Activated gamma-delta T cell treated with anti-CD3 and anti-CD28 coated beads, Interleukin-2, amount 50 U/mL, for 16 hours (primary cell): Measurements from ENCODE around the gene BSND.

Source experiments
- DNase-seq: peaks from one replicate; pipeline ENCODE4 v3.0.0-alpha.2; 2020; ENCODE audit warnings: low read depth

BSND gene

DNA sequence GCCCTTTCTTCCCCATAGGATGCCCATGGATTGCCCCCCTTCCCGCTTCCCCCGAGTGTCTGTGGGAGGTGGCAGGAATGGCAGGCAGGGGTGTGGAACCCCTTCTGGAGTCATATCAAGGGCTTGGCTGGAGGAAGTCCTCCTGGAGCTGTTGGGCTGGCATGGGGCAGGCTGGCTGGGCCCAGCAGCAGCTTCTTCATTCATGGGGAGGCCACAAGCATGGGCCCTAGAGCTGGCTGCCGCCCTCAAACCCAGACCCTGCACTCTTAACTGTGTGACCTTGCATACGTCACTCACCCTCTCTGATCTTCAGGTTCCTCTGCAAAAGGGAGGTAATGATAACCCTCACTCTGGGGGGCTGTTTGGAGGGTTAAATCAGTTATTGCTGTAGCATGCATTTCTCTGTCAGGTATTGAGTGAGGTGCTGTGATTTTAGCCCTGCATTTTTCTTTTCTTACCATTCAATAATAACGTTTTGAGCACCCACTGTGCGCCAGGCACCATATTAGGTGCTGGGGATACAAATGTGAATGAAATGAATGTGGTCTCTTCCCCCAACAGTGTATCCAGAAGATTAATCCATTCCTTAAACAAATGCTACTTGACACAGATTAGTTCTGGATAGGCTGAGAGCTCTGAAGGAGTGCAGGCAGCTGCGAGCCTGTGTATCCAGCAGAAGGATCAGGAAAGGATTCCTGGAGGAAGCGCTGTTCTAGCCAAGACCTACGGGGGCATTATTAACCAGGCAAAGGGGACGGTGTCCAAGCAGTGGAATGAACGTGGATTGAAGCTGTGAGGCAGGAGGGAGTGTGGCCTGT is 49.9 kb downstream of the BSND start:
- DNase-seq, result no peak

GRCh38 chr1:55049271-55049913 is 50.7 kb downstream of the BSND start:
- no peak for DNase-seq

DNA sequence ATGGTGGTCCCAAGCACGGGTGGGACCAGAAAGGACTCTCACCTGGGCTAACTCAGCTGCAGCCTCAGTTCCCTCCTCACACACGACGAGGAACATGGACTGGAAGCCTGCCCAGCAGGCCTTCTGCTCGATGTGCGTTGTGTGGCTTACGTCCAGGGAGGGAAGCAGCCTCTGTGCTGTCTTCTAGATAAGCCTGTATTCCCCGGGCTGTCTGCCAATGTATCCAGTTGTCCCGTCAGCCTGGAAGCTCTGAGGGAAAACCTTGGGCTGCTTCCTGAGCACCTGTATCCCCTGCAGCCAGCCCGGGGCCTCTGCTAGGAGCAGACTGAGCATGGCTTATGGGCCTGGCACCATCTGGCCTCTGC is 51.2 kb downstream of the BSND start:
- no peak for DNase-seq

DNA sequence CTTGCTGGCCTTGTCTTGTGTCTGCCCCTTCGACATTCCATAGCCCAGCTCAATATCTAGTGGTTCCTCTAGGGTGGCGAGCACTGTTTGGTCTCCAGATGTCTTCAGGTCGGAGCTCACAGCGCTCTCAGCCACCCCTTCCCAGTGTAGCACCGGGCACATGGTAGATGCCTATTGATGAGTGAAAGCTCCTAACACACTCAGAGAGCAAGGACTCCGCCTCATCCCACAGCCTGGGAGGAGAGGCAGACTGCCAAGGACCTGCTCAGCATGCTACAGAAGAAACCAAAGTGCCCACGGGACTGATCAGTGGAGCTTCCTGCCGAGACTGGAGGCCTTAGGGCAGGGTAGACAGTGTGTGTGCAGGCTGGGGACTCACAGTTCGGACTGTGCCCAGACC is 51.5 kb downstream of the BSND start:
- DNase-seq, result no peak

DNA sequence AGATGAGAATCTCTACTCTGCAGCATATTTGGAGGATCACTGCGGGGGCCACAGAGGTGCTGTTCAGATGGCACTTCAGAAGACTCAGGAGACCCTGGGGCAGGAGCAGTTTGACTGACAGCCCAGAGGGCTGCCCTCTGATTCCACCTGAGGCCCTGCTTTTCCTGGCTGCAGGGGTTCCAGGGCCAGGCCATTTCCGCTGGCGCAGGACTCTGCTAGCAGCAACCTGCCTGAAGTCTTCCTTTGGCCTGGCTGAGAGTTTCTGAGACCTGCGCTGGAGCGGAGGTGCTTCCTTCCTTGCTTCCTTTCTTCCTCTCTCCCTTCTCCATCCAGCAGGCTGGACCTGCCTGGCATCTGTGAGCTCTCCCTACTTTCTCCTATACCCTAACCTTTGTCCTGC is 52.4 kb downstream of the BSND start:
- no peak for DNase-seq

DNA sequence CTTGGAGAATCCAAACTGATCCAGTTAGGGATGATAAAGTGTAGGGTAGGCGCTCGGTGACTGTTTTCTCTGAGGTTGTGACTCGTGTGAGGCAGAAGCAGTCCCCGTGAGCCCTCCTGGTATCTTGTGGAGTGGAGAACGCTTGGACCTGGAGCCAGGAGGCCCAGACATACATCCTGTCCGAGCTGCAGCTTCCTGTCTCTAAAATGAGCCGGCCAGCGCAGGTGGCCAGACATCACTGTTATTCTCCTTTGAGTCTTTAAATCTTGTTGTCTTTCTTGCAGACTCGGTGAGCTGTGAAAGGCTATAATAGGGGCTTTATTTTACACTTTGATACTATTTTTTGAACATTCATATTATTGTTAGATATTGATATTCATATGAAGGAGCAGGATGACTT is 52.9 kb downstream of the BSND start:
- no peak for DNase-seq

GRCh38 chr1:55052221-55053142 is 53.7 kb downstream of the BSND start:
- DNase-seq, result no peak

- DNase-seq, result no peak
These were observed 54.7 kb downstream of the BSND start for GRCh38 chr1:55053265-55053954.

DNA sequence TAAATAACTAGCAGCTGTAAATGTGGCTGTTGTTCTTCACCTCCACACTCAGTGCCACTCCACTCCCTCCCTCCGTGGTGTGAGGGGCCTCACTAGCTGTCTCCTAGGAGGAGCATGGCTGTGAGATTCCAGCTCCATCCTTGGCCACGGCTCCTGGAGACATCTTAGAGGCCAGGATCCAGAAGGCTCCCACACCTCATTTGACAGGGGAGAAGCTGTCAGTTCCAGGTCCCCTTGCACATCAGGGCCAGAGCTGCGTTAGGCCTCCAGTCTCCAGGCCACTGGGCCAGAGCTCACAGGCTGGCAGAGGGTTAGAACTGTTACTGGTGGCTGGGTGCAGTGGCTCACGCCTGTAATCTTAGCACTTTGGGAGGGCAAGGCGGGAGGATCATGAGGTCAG is 55.7 kb downstream of the BSND start:
- DNase-seq, result no peak

DNA sequence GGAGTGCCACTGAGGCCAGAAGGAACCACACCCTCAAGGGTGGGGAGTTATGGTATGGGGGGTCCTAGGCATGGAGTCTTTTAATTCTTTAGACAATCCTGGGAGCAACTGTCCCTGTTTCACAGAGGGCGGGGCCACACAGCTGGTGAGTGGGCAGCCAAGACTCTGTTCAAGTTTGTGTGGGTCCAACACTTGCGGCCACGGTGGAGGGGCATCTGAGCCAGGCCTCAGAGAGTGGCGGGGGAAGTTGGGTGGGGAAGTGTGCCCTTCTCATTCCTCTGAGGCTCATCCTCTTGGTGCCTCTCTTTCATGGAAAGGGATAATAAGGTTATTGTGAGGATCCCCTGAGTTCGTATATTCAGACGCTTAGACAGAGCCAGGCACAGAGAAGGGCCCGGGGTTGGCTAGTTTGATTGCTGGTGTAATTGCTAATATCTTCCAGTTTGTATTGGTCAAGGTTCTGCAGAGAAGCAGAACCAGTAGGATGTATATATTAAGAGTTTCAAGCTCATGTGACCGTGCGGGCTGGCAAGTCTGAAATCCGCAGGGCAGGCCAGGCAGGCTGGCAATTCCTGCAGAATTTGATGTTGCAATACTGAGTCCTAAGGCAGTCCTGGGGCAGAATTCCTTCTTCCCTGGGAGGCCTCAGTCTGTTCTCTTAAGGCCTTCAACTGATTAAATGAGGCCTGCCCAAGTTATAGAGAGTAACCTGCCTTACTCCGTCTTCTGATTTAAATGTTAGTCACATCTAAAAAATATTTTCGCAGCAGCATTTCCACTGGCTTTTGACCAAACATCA is 56.5 kb downstream of the BSND start:
- DNase-seq, result no peak

GRCh38 chr1:55055951-55056631 is 57.4 kb downstream of the BSND start:
- DNase-seq, result no peak

GRCh38 chr1:55056632-55056992 is 57.9 kb downstream of the BSND start:
- no peak for DNase-seq

GRCh38 chr1:55057270-55057955 is 58.7 kb downstream of the BSND start:
- DNase-seq, result no peak

- no peak for DNase-seq
These were observed 59.2 kb downstream of the BSND start for GRCh38 chr1:55057956-55058298.

DNA sequence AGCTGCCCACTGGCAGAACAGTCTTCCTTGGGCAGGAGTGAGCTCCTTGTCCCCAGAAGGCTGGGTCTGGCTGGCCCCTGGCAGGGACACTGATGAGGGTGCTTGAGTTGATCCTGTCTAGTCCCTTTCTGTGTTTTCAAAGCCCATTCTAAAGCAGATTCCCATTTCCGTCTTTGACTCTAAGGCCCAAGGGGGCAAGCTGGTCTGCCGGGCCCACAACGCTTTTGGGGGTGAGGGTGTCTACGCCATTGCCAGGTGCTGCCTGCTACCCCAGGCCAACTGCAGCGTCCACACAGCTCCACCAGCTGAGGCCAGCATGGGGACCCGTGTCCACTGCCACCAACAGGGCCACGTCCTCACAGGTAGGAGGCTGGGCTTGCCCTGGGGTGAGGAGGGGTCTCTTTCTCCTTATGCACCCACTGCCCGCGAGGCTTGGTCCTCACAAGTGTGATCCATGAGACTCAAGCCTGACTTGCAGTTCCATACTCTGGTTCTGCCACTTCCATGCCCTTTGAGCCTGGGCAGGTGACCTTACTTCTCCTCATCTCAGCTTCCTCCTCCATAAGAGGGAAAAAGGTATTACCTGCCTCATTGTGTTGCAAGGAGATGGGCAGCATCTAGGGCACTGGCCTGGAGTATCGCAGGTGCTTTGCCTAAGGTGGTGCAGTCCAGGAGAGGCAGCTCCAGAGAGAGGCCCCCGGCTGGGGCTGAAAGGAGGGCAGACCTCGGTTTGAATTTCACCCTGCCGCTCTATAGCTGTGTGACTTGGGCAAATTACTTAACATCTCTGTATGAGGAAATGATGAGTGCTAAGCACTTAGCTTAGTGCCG is 60.8 kb downstream of the BSND start:
- no peak for DNase-seq

GRCh38 chr1:55060133-55060999 is 61.6 kb downstream of the BSND start:
- no peak for DNase-seq

DNA sequence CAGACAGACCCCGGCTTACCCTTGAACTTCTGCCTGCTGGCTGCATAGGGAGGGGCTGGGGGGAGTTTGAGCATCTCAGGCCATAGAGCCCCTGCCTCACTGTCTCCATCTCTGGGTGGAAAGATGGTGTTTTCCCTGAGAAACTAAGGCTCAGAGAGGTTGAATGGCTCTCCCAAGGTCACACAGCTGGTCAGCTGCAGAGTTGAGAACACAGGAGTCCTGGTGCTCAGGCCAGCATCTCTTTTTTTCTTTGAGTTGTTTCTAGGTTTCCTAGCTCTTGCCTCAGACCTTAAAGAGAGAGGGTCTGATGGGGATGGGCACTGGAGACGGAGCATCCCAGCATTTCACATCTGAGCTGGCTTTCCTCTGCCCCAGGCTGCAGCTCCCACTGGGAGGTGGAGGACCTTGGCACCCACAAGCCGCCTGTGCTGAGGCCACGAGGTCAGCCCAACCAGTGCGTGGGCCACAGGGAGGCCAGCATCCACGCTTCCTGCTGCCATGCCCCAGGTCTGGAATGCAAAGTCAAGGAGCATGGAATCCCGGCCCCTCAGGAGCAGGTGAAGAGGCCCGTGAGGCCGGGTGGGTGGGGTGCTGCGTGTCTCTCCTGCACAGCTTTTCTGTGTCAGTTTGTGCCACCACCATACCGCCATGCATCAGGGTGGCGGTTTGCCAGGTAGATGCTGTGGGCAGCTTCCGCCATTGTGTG is 62.4 kb downstream of the BSND start:
- no peak for DNase-seq
